ENCODE data around the gene SS18L1.
"Not testable (repeated sequence)": the region's sequence is repeated elsewhere in the genome, so short reads cannot be mapped to it uniquely, and the experiment has no call there.

The SS18L1 gene

GRCh38 chr20:62143081-62143956 is at the start of gene SS18L1, which contains the start of gene PSMA7:
Gene SS18L1 (plus strand): TSS chr20:62143769. CDS start chr20:62143821, 52 bp downstream.
Gene PSMA7 (minus strand): TSS chr20:62143394. CDS start chr20:62143303, 91 bp downstream.
- peak; percentile 83 for DNase-seq

GRCh38 chr20:62096421-62097380 is 46.9 kb upstream of the SS18L1 start:
- no peak for DNase-seq

DNA sequence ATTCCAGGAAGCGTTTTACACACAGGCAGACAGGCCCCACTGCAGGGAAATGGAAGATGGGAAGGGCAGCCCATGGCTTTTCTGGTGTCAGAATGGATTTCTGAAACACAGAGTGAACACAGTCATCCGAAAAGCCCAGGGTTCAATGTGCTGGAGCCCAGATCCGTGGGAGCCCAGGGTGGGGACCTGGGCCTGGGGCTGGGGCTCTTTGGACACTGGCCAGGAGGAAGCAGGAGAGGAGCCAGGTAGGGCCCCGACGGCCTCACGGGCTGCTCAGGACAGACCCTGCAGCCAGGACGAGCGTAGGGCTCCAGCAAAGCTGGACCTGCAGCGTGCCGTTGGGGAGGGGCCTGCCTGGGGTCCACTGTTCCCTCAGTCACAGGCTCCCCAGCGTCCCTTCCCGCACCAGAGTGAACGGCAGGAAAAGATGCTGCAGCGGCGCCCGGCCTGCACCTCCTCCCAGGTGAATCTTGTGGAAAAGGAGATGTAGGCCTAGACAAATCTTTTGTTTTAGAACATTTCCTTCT is 45.6 kb upstream of the SS18L1 start:
- DNase-seq = no peak

GRCh38 chr20:62101078-62101477 is 42.5 kb upstream of the SS18L1 start:
- DNase-seq = no peak

DNA sequence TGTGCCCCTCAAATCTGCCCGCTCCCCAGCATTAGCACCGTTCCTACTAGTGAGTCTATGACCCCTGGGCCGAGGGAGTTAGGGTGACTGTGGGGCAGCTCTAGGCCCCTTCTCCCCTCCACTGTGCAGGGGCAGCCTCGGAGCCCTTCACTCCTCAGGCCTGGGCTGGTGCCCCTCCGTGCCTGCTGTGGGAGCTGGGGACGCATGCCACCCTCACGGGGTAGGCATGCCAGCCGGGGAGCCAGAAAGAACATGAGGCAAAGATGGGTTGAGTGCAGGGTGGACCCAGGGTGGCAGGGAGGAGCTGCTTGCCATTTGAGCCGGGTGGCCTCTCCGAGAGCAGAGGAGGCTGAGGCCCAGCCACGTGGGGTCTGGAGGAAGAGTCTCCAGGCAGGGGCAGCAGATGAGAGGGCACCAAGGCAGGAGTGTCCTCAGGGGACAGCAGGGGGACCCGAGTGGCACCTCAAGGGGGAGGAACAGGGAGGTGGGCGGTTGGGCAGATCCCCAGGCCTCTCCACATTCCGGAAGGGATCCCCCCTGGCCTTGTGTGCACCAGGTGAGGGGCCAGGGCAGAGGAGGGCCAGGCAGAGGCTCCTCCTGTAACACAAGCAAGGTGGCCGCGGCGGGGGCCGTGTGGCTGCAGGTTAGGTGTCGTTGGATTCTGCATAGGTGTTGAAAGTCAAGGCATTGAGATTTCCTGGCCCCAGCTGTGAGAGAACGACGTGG is 39.9 kb upstream of the SS18L1 start:
- DNase-seq = no peak

GRCh38 chr20:62104234-62104789 is 39.3 kb upstream of the SS18L1 start:
- no peak for DNase-seq

DNA sequence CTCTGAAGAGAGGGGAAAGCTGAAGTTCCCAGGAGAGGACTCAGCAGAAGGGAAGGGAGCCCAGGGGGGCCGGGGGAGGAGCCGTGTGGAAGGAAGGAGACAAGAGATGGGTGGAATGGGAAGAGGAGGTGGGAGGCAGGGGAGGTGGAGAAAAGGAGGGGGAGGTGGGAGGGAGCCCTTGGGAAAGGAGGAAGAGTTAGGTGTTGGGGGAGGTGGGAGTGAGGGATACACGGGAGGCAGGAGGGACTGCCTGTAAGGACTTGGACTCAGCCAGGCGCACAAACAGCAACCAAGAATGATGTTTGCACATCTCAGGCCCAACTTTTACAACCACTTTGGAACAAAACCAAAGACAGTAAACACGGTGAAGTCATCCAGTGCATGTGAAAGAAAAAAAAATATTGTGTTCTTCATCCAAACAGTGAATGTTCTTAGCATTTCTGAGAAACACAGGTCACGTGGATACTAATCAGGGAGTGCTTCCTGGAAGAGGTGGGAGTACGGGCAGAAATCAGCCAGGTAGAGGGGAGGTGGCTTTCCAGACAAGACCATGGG is 38.7 kb upstream of the SS18L1 start:
- DNase-seq = no peak

DNA sequence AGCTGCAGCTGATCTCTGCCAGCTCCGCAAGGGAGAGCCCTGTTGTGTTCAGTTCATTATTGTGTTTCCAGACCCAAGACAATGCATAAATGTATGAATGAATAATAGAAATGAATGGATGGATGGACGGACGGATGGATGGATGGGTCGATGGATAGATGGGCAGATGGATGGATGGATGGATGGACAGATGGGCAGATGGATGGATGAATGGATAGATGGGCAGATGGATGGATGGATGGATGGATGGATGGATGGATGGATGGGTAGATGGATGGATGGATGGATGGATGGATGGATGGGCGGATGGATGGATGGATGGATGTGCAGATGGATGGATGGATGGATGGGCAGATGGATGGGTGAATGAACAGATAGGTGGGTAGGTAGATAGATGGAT is 38.0 kb upstream of the SS18L1 start:
- DNase-seq = no peak

DNA sequence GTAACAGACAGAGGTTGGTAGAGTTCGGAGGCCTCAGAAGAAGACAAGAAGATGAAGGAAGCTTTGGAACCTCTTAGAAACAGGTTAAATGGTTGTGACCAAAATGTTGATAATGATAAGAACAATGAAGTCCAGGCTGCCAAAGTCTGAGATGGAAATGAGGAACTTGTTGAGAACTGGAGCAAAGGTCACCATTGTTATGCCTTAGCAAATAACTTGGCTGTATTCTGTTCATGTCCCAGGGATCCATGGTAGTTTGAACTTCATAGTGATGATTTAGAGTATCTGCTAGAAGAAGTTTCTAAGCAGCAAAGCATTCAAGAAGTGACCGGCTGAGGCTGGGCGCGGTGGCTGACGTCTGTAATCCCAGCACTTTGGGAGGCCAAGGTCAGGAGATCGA is 32.4 kb upstream of the SS18L1 start:
- DNase-seq = no peak

DNA sequence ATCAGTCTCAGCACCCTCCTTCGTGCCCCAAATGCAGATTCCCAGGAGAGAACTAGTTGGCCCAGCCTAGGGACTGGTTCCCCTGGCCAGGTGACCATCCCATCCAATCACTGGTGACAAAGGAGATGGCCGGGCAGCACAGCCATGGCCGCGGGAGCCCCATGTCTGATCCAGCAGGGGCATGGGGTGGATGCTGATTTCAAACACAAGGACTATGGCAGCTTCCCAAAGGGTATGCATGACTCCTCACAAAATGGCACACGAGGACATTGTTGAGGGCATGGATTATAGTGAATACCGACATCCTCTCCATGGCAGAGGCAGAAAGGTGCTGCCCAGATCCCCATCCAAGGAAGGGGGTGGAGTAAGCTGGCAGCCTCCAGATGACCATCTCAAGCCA is 31.2 kb upstream of the SS18L1 start:
- DNase-seq = no peak

- DNase-seq = no peak
Observed at GRCh38 chr20:62114894-62115293, 28.7 kb upstream of the SS18L1 start.

DNA sequence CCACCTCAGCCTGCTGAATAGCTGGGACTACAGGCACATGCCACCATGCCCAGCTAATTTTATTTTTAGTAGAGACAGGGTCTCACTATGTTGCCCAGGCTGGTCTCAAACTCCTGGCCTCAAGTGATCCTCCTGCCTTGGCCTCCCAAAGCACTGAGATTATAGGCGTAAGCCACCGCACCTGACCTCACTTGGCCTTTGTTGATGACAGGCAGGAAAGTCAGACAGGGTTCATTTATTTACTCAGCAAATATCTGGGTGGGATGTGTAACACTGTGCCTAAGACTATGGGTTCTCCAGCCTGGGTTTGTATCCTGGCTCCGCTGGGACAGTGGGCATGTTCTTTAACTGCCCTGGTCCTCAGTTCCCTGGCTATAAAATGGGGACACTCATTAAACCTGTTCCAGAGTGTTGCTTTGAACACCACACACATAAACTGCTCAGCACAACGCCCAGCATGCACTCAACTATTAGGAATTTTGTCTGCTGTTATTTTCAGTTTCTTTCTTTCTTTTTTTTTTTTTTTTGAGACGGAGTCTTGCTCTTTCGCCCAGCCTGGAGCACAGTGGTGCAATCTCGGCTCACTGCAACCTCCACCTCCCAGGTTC is 27.7 kb upstream of the SS18L1 start:
- DNase-seq = not testable (repeated sequence)

GRCh38 chr20:62116558-62117361 is 26.8 kb upstream of the SS18L1 start:
- no peak for DNase-seq

- DNase-seq = no peak
Observed at GRCh38 chr20:62117362-62117646, 26.3 kb upstream of the SS18L1 start.

DNA sequence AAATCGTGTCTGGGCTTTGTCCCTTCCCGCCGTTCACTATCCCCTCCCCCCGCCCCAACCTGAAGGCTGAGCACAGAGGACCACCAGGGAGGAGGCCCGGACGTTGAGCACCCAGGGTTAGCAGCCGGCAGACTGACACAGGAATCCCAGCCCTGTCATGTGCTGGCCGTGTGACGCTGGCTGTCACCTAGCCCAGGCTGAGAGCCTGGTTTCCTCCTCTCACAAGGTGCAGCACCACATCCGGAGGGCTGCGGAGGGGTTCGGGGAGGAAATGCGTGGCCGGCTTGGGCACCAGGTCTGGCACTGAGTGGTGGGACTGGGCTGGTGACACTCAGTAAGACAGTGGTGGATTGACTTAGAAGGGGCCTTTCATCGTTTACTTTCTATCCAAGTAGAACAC is 25.9 kb upstream of the SS18L1 start:
- peak; percentile 83 for DNase-seq

DNA sequence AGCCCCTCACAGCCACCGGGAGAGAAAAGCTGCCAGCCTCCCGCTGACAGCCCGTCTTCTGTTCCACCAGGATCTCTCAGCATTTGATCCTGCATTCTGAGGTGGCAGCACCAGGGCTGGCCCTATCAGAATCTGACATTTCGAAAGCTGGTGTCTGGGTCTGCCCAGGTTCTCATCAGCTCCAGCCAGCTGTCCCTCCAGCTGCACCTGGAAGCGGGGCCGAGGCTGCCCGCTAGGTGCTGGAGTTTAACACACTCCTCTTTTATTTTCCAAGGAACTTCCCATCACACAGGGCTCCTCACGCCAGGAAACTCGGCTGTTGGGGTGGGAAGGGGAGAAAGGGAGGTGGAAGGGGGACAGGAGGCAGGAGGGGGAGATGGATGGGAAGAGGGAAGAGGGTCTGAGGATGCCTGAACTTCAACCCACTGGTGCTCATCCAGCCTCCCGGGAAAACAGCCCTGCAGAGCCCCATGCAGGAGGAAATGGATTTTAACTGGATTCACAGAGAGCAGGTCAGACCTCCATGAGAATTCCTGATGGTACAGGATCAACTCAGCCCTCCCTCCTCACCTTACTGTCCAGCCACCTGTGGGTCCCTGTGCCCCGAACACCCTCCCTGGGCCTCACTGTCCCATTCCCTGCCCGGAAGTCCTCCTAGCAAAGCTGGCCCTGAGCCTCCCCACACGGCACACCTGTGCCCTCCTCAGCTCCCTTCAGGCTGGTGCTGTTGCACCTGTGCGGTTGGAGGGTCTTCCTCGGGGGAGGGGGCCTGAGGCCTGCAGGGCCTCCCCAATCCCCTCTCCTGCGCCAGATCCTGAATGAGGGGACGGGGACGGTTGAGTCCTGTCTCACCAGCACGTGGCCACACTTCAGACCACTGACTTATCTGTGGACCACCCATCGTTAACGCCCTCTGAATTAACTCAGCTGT is 25.2 kb upstream of the SS18L1 start:
- no peak for DNase-seq

GRCh38 chr20:62119115-62119514 is 24.5 kb upstream of the SS18L1 start:
- no peak for DNase-seq

DNA sequence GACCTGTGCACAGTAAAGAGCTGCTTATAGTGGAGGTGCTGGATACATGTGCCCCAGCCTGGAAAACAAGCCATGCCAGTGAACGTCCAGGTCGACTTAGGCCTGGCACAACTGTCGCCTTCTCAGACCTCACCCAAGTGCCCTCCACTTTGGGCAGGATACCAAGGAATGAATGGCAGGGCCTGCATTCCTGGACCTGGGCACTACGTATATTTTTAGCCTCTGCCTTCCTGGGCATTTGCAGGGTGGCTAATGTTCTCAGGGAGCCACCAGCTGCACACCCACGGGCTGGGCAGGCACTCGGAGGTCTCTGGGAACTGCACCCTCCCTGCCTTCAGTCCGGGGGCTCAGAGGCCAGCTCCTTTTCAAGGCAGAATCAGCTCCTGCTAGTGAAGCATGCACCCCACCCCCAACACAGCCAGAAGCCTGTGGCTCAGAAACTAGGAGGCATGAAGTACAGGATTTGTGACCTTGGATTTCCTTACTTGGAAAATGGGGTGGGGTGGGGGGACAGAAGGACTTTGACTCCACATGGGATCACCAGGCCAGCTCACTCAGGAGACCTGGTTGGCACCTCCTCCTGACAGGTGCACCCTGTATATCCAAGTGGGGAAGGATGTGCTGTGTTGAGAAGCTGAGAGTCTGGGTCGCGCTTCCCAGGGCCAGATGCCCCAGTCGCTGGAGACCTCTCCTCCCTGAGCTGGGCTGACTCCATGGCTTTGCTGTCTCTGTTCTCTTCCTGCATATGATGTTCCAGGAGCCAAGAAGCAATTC is 23.8 kb upstream of the SS18L1 start:
- no peak for DNase-seq

DNA sequence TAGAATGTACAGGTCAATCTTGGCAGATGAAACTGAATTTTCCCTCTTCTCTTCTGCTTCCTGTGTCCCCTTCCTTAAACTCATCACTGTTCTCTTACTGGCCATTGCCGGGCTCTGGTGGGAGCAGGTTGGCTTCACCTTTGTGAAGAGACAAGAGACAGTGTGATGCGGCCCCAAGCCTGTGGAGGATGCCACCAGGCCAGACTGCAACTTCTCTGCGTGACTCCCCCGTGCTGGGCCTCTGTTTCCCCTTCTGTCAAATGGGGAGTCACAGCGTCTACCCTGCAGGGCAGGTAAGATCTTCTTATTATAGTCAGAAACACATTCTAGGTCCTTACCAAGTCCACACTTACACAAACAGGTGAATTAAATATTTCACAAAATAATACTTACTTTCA is 23.2 kb upstream of the SS18L1 start:
- no peak for DNase-seq
